ENCODE measurements around the gene STOX2.

Gene STOX2

DNA sequence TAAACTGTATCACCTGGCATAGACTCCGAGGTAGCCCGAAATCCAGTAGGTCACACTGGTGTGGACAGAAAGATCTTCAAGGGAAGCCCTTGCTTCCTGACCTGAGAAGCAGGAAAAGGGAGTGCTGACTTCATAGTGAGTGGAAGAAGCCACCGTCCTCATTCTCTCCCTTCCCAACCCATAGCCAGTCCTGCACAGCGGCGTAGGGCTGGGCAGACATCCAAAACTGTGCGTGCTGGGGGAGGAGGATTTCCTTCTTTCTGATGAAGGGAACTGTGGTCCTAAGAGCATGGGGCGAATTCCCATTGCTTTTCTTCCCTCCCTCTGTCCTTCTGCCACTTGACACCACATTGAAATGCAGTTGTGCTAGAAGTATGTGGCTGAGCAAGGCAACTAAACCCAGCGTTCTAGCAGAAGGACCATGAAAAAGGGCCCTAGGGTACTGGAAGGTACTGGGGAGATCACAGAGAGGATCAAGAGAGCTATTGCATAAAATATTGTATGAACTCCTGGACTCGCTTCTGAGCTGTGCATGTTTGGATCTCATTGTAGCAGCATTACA is 66.9 kb downstream of the STOX2 start:
- H3K9me3 ChIP-seq = peaks cover 0 to 10% (median 5%) of the 10 kb centered on the region in 3 donors
- no peaks in the 10 kb centered on the region for H3K36me3 ChIP-seq
- no peaks in the 10 kb centered on the region for H3K27me3 ChIP-seq
- DNase-seq = no peak
- H3K27ac ChIP-seq = no peak overlapping the region
- no peaks in the 10 kb centered on the region for H3K4me1 ChIP-seq
- intact Hi-C loops (cut with DNase I; ENCODE audit: low total_unique reads) = no loop called here
- no peak overlapping the region for H3K4me3 ChIP-seq
- no peak for TF ChIP-seq CTCF (IDR thresholded peaks at IDR 0.05)

DNA sequence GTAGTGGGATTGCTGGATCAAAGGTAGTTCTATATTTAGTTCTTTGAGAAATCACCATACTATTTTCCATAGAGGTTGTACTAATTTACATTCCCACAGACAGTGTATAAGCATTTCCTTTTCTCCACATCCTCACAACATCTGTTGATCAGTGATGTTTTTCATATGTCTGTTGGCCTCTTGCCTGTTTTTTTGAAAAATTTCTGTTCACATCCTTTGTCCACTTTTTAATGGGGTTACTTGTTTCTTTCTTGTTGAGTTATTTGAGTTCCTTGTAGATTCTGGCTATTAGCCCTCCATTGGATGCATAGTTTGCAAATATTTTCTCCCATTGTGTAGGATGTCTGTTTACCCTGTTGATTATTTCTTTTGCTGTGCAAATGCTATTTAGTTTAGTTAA is 72.6 kb downstream of the STOX2 start:
- no peak for TF ChIP-seq CTCF (IDR thresholded peaks at IDR 0.05)
- no peak overlapping the region for H3K27ac ChIP-seq
- no peak for DNase-seq
- H3K4me3 ChIP-seq = no peak overlapping the region
- intact Hi-C loops (cut with DNase I; ENCODE audit: low total_unique reads) = no loop called here
- H3K9me3 ChIP-seq = peaks cover 0 to 10% (median 5%) of the 10 kb centered on the region in 3 donors
- H3K4me1 ChIP-seq = no peaks in the 10 kb centered on the region
- H3K36me3 ChIP-seq = no peaks in the 10 kb centered on the region
- no peaks in the 10 kb centered on the region for H3K27me3 ChIP-seq

DNA sequence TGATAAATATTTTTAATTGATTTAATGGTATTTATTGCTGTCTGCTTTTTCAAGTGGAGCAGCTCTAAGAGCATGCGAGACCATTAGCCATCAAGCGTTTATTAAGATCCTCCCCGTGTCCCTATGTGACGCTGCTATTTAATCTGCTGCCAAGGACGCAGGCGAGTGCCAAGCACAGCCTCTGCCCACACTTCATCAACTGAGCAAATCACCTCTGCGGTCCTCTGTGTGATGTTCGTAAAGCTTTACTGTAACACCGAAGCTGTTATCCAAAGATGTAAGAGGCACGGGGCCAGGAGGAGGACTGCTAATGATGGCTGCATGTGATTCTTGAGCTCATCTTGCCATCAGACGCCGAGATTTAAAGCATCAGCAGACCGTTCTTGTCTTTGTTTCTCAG is 79.5 kb downstream of the STOX2 start:
- intact Hi-C loops (cut with DNase I; ENCODE audit: low total_unique reads) = no loop called here
- H3K27ac ChIP-seq = no peak overlapping the region
- no peaks in the 10 kb centered on the region for H3K36me3 ChIP-seq
- H3K27me3 ChIP-seq = no peaks in the 10 kb centered on the region
- TF ChIP-seq CTCF (IDR thresholded peaks at IDR 0.05) = no peak
- no peak for DNase-seq
- no peaks in the 10 kb centered on the region for H3K9me3 ChIP-seq
- peaks cover 0 to 27% (median 17%) of the 10 kb centered on the region in 4 donors for H3K4me1 ChIP-seq
- H3K4me3 ChIP-seq = no peak overlapping the region

DNA sequence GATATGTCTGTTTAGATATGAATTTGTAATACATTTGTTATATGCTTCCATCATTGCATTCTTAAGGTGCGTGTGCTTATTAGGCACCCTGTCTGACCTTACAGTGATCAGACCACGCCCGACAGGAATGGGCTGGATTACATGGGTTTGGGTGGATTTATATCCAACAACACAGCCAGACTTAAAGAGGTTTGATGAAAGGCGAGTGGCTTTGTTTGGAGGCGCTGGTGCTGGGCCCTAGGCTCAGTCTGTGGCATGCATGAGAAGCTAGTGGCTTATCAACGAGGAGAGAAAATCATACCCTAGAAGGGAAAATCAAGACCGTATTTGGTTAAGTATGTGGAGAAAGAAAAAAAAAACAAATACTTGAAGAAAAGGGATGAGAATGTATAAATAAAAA is 80.7 kb downstream of the STOX2 start:
- intact Hi-C loops (cut with DNase I; ENCODE audit: low total_unique reads) = no loop called here
- Histone ChIP-seq H3K27ac (no peak overlapping the region), H3K9me3 (no peaks in the 10 kb centered on the region), H3K27me3 (no peaks in the 10 kb centered on the region), H3K4me3 (no peak overlapping the region), H3K36me3 (no peaks in the 10 kb centered on the region), H3K4me1 (peaks cover 0 to 33% (median 17%) of the 10 kb centered on the region in 4 donors)
- no peak for DNase-seq
- TF ChIP-seq CTCF (IDR thresholded peaks at IDR 0.05) = no peak

GRCh38 chr4:183986291-183986970 is 81.3 kb downstream of the STOX2 start:
- H3K27ac ChIP-seq = no peak overlapping the region
- no peaks in the 10 kb centered on the region for H3K9me3 ChIP-seq
- H3K36me3 ChIP-seq = no peaks in the 10 kb centered on the region
- H3K4me3 ChIP-seq = no peak overlapping the region
- no peak for TF ChIP-seq CTCF (IDR thresholded peaks at IDR 0.05)
- no peak for DNase-seq
- intact Hi-C loops (cut with DNase I; ENCODE audit: low total_unique reads) = no loop called here
- H3K4me1 ChIP-seq = peaks cover 0 to 33% (median 17%) of the 10 kb centered on the region in 4 donors
- H3K27me3 ChIP-seq = no peaks in the 10 kb centered on the region

Data from tibial artery (tissue), 4 donors.